ENCODE measurements around the gene PRKCB. TPM values are rescaled to one million over a fixed set of nuclear protein-coding genes. Genes with fewer than 3 reads are reported as not detected.

The PRKCB gene
- total RNA-seq, 4 donors from 2014 or later, result 0.51 to 1.3 (median 1.1) TPM

DNA sequence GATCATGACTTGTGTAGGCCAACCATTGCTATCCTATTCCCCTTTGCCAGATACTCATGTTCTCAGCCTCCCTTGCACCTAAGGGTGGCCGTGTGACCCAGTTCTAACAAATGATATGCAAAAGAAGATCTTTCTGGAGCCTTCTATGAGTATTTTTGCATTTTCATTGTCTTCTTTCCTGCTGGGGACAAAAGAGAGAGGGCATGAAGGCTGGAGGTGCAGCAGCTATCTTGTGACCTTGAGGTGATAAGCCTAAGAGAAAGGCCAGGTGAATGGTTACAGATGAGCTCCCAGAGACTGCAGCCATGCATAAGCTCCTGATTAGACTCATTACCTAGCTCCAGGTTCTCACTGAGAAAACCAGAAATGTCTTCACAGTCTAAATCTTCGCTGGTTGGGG lies 38.8 kb upstream of the PRKCB start:
- TF ChIP-seq, protein P1, sequence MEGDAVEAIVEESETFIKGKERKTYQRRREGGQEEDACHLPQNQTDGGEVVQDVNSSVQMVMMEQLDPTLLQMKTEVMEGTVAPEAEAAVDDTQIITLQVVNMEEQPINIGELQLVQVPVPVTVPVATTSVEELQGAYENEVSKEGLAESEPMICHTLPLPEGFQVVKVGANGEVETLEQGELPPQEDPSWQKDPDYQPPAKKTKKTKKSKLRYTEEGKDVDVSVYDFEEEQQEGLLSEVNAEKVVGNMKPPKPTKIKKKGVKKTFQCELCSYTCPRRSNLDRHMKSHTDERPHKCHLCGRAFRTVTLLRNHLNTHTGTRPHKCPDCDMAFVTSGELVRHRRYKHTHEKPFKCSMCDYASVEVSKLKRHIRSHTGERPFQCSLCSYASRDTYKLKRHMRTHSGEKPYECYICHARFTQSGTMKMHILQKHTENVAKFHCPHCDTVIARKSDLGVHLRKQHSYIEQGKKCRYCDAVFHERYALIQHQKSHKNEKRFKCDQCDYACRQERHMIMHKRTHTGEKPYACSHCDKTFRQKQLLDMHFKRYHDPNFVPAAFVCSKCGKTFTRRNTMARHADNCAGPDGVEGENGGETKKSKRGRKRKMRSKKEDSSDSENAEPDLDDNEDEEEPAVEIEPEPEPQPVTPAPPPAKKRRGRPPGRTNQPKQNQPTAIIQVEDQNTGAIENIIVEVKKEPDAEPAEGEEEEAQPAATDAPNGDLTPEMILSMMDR (IDR thresholded peaks at IDR 0.05 in 4 of 5, conservative IDR thresholded peaks at IDR 0.05 in 1 of 5), result no peak
- no peak for TF ChIP-seq POLR2A (IDR thresholded peaks at IDR 0.05)
- in situ Hi-C loops (cut with MboI; ENCODE audit: low sequenced_read_pairs in 4 of 4), result loop anchor here in 1 of 4 donors (25.0 kb wide), 1 partner anchor 215 kb away; no protein-coding TSS in a partner anchor
- no peak overlapping the region for H3K4me3 ChIP-seq
- intact Hi-C loops (cut with DNase I; ENCODE audit: low total_unique reads), result no loop called here
- no peaks in the 10 kb centered on the region for H3K36me3 ChIP-seq
- H3K9me3 ChIP-seq, result no peaks in the 10 kb centered on the region
- ATAC-seq (no peak), DNase-seq (no peak)
- H3K4me1 ChIP-seq, result no peaks in the 10 kb centered on the region
- H3K27ac ChIP-seq, result no peak overlapping the region
- no peaks in the 10 kb centered on the region for H3K27me3 ChIP-seq

DNA sequence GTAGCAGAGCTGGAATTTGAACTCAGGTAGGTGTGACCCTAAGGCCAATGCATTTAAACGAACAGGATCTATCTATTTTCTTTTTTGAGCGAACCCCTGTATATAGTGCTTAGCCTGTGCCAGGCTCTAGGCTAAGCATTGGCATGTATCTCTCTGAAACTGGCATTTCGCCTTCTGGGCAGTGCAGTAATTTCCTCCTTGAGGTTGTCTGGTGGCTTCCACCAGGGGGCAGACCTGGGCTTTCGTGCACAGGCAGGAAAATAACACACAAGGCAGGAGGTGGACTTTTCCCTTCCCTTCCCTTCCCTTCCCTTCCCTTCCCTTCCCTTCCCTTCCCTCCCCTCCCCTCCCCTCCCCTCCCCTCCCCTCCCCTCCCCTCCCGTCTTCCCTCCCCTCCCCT lies 34.4 kb upstream of the PRKCB start:
- Histone ChIP-seq H3K9me3 (no peaks in the 10 kb centered on the region), H3K4me1 (no peaks in the 10 kb centered on the region), H3K27me3 (no peaks in the 10 kb centered on the region), H3K36me3 (no peaks in the 10 kb centered on the region), H3K4me3 (no peak overlapping the region), H3K27ac (no peak overlapping the region)
- in situ Hi-C loops (cut with MboI; ENCODE audit: low sequenced_read_pairs in 4 of 4), result no loop called here
- peak; percentile 12 to 25 for DNase-seq
- no peak for TF ChIP-seq POLR2A (IDR thresholded peaks at IDR 0.05)
- TF ChIP-seq, protein P1 (IDR thresholded peaks at IDR 0.05 in 4 of 5, conservative IDR thresholded peaks at IDR 0.05 in 1 of 5), result peak in 3 of 5 experiments; percentile 25 to 43 (median 38)
- intact Hi-C loops (cut with DNase I; ENCODE audit: low total_unique reads), result loop anchor here (10.0 kb wide), 1 partner anchor 213 kb away; no protein-coding TSS in a partner anchor
- ATAC-seq, result no peak

DNA sequence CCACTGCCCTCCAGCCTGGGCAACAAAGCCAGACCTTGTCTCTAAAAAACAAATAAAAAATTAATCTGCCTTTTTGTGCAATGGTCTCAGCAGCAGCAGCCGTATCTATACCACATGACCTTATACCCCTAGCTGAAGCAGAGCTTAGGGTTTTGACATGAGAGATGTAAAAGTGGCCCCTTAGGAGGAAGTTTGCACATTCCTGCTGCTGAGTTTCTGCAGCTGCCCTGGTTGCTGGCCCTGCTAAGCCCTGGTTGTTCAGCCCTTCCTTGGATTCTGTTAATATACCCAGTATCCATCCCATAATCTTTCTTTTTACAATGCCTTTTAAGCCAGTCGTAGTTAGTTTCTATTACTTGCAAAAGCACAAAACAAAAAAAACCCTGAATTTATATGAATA lies 33.0 kb upstream of the PRKCB start:
- Histone ChIP-seq H3K4me1 (no peaks in the 10 kb centered on the region), H3K36me3 (no peaks in the 10 kb centered on the region), H3K27ac (no peak overlapping the region), H3K4me3 (no peak overlapping the region), H3K27me3 (no peaks in the 10 kb centered on the region), H3K9me3 (no peaks in the 10 kb centered on the region)
- ATAC-seq (no peak), DNase-seq (no peak)
- in situ Hi-C loops (cut with MboI; ENCODE audit: low sequenced_read_pairs in 4 of 4) (no loop called here), intact Hi-C loops (cut with DNase I; ENCODE audit: low total_unique reads) (loop anchor here (10.0 kb wide), 1 partner anchor 212 kb away; no protein-coding TSS in a partner anchor)
- no peak for TF ChIP-seq POLR2A (IDR thresholded peaks at IDR 0.05)
- TF ChIP-seq, protein P1 (IDR thresholded peaks at IDR 0.05 in 4 of 5, conservative IDR thresholded peaks at IDR 0.05 in 1 of 5), result no peak

DNA sequence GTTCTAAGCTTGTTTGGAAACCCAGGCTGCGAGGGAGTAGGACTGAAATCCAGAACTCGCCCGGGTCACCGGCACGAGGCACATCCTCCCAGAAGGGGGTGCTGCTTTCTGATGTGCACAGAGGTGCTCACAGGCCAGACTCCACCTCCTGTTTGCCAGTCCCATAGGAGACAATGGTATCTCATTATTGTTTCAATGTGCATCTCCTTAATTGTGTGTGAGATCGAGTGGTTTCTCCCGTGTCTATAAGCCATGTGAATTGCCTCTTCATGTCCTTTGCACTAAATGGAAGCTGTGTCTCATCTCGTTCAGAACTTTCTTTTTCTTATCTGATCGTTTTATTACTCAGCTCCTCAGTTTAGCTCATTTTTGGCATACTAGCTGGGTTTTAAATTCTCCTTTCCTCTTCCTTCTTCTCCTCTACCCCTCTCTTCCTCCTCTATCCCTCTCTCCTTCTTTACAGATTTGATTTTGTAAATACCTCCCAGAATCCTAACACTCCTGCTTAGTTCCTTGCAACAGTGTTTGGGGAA lies 32.1 kb upstream of the PRKCB start:
- Histone ChIP-seq H3K9me3 (no peaks in the 10 kb centered on the region), H3K36me3 (no peaks in the 10 kb centered on the region), H3K27ac (no peak overlapping the region), H3K4me3 (no peak overlapping the region), H3K4me1 (no peaks in the 10 kb centered on the region), H3K27me3 (no peaks in the 10 kb centered on the region)
- intact Hi-C loops (cut with DNase I; ENCODE audit: low total_unique reads), result loop anchor here (10.0 kb wide), 1 partner anchor 211 kb away; no protein-coding TSS in a partner anchor
- peak in 1 of 2 donors; percentile 12 for DNase-seq
- TF ChIP-seq, protein P1 (IDR thresholded peaks at IDR 0.05 in 4 of 5, conservative IDR thresholded peaks at IDR 0.05 in 1 of 5), result no peak
- no peak for TF ChIP-seq POLR2A (IDR thresholded peaks at IDR 0.05)
- no peak for ATAC-seq
- in situ Hi-C loops (cut with MboI; ENCODE audit: low sequenced_read_pairs in 4 of 4), result no loop called here

Data from gastrocnemius medialis (tissue), 4 donors.